Measurements from ENCODE around the gene SHC2.

SHC2 gene

DNA sequence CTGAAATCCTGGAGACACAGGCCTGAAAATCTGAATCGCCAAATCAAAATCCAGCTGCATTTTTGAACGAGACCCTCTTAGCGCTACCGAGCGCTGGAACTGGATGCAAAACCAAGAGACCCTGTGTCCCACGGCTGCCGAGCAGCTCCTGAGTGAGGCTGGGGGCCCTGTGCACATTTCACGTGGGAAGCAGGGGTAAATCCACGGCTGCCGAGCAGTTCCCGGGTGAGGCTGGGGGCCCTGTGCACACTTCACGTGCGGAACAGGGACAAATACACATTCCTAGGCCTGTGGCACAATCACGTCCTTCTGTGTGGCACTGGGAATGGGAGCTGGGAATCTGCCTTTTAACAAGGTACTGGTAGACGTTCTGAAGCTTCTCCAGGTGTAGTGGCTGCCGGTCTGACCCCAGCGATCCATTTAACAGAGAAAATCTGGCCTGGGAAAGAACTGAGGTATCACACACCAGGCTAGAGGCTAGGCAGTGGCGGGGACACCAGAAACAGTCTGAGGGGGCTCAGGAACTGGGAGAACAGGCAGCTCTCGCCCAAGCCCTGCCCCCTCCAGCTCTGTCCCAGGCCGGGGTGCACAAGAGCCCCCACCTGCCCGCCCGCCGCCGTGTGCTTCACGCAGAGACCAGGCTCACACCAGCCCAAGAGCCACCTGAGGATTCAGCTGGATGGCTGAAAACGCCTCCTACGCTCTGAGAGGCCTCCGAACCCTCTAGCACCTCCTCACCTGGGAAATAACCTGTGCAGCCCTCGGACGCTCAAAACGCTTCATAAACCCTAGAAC, 40.9 kb downstream of the SHC2 start:
- in situ Hi-C loops (cut with MboI; ENCODE audit: low pct_unique_long_range_greater_than_20kb, low sequenced_read_pairs, unreplicated experiment): no loop called here
- TF ChIP-seq, protein P1, sequence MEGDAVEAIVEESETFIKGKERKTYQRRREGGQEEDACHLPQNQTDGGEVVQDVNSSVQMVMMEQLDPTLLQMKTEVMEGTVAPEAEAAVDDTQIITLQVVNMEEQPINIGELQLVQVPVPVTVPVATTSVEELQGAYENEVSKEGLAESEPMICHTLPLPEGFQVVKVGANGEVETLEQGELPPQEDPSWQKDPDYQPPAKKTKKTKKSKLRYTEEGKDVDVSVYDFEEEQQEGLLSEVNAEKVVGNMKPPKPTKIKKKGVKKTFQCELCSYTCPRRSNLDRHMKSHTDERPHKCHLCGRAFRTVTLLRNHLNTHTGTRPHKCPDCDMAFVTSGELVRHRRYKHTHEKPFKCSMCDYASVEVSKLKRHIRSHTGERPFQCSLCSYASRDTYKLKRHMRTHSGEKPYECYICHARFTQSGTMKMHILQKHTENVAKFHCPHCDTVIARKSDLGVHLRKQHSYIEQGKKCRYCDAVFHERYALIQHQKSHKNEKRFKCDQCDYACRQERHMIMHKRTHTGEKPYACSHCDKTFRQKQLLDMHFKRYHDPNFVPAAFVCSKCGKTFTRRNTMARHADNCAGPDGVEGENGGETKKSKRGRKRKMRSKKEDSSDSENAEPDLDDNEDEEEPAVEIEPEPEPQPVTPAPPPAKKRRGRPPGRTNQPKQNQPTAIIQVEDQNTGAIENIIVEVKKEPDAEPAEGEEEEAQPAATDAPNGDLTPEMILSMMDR (IDR thresholded peaks at IDR 0.05; ENCODE audit: extremely low read depth, insufficient read depth, missing control alignments): no peak
- DNase-seq (ENCODE audit: low spot score): no peak

DNA sequence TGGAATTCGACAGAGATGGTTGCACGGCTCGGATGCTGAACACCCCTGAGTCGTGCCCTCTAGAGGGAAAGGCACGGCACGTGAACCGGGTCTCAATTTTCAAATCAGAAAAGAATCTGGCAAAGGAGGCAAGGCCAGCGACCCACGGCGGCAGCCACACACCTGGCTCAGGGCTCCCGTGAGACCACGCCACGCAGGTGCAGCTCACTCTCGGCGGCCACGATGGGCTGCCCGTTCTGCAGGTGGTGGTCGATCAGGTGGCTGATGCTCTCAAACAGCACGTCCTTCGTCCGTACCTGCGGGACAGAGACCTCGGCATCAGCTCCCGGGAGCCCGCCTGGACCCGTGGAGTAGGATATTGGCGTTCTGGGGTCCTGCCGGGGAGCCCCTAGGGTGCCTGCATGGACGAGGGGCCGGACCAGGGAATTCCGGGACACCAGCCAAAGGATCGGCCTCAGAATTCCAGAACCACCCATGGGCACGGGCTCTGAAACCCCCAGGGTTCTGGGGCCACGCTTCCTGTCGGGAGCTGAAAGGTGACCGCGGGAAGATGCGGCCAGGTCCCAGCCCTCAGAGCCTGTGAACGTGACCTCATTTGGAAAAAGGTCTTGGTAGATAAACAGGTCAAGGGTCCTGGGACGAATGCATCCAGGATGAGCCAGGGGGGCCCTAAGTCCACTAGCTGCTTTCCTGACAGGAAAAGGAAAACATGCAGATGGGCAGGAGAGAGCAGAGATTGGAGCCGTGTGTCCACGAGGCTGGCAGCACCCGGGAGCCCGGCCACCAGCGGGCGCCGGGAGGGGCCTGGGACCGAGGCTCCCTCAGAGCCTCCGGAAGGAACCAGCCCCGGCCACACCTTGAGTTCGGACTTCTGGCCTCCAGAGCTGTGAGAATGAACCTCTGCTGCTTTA, 41.8 kb downstream of the SHC2 start:
- TF ChIP-seq, protein P1 (IDR thresholded peaks at IDR 0.05; ENCODE audit: extremely low read depth, insufficient read depth, missing control alignments): no peak
- in situ Hi-C loops (cut with MboI; ENCODE audit: low pct_unique_long_range_greater_than_20kb, low sequenced_read_pairs, unreplicated experiment): no loop called here
- DNase-seq (ENCODE audit: low spot score): peak; percentile 38

DNA sequence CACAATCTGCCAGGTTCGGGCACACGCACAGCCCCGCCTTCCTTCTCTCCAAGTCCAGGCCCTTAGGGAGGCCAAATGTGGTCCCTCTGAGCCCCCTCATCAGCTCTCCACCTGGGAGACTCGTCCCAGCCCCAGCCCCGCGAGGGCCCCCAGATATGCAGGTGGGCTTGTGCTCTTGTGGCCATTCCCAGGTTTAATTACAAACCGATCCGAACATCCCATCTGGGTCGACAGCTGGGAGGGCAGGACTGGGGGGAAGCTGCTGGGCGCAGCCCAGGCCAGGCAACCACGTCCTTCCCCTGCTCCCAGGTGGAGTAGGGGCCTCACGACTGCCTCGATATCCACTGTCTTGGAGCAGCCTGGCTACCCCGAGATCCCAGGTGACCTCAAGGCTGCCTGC, 44.4 kb downstream of the SHC2 start:
- in situ Hi-C loops (cut with MboI; ENCODE audit: low pct_unique_long_range_greater_than_20kb, low sequenced_read_pairs, unreplicated experiment): no loop called here
- TF ChIP-seq, protein P1 (IDR thresholded peaks at IDR 0.05; ENCODE audit: extremely low read depth, insufficient read depth, missing control alignments): no peak
- DNase-seq (ENCODE audit: low spot score): no peak

DNA sequence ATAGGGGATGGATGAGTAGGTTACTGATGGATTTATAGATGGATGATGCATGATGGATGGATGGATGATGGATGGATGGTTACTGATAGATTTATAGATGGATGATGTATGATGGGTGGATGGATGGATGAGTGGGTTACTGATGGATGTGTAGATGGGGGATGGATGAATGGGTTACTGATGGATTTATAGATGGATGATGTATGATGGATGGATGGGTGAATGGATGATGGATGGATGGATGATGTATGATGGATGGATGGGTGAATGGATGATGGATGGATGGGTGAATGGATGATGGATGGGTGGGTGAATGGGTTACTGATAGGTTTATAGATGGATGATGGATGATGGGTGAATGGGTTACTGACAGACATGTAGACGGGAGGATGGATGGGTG, 45.5 kb downstream of the SHC2 start:
- no peak for DNase-seq (ENCODE audit: low spot score)
- in situ Hi-C loops (cut with MboI; ENCODE audit: low pct_unique_long_range_greater_than_20kb, low sequenced_read_pairs, unreplicated experiment): no loop called here
- TF ChIP-seq, protein P1 (IDR thresholded peaks at IDR 0.05; ENCODE audit: extremely low read depth, insufficient read depth, missing control alignments): no peak

DNA sequence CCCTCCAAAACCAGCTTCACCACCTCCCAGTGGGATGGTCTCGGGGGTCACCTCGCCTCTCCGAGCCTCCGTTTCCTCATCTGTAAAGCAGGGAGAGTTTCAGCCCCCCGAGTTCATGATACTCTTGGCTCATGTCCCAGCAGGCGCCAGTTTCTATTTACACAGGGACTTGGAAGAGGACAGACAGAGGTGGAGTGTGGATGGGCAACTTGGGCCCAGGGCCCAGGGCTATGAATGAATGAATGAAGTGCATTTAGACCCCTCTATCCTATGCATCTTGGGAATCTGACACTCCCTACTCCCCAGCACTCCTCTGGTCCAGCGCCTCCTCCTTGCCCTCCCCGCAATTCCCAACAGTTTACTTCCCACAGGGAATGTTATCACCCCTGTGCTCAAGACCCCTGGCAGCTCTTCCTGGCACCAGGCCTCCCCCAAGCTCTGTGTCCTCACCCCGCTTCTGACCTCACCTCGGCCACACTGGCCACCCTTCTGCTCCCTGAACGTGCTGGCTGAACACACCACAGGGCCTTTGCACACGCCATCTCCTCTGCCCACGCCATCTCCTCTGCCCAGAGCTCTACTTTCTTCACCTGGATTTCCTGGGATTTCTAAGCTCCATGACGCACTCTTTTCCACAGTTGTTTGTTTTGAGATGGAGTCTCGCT, 46.9 kb downstream of the SHC2 start:
- no peak for DNase-seq (ENCODE audit: low spot score)
- in situ Hi-C loops (cut with MboI; ENCODE audit: low pct_unique_long_range_greater_than_20kb, low sequenced_read_pairs, unreplicated experiment): no loop called here
- TF ChIP-seq, protein P1 (IDR thresholded peaks at IDR 0.05; ENCODE audit: extremely low read depth, insufficient read depth, missing control alignments): no peak

Data from GM13977 (cell line).